HG03575 (cell line): ENCODE measurements around the gene IL12A.

Source experiments
- ATAC-seq: cut with Tn5 transposase; IDR thresholded peaks from one replicate; pipeline ENCODE4 v1.9.1; 2021; ENCODE audit not compliant: unreplicated experiment, insufficient number of reproducible peaks, low FRiP score; ENCODE audit errors: extremely low read depth

Gene IL12A

DNA sequence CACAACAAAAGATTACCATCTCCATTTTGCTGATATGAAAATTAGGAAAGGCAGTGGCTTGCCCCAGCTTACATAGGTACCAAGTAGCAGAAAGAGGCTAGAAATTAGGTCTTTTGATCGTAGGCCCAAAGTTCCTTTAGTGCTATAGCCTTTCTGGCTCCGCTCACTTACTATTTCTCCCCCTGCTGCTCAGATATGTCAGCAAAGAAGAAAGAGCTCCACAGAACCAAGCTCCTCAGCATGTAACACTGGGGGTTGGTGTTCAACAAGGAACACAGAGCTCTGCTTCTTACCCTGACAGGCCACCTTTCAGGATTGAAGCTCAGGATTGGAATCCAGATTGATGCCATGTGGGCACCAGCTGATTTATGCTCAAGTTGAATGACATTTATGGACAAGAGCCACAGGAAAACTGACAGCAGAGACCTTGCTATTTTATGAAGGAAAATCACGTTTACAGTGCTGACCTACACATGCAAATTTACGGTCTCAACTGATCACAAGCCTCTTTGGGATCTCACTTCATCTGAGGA is 6.1 kb upstream of the IL12A start:
- no peak for ATAC-seq

DNA sequence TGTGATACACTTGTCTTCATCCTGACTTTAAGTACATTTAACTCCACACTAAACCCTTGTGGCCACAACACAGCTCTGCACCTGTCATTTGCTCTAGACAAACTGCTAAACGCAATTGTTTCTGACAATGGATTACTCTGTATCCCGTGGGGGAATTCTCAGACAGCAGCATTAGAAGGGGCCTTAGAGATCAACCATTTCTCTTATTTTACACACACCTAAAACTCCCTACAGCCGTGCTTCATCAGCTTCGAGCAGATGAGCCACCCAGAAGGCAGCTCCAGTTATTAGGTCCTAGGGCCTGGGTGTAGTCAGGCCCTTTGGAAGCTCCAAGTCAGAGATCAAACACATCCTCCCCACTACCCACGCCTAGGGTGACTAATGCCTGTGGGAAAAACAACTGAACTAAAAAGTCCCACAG is 1.3 kb upstream of the IL12A start:
- no peak for ATAC-seq

DNA sequence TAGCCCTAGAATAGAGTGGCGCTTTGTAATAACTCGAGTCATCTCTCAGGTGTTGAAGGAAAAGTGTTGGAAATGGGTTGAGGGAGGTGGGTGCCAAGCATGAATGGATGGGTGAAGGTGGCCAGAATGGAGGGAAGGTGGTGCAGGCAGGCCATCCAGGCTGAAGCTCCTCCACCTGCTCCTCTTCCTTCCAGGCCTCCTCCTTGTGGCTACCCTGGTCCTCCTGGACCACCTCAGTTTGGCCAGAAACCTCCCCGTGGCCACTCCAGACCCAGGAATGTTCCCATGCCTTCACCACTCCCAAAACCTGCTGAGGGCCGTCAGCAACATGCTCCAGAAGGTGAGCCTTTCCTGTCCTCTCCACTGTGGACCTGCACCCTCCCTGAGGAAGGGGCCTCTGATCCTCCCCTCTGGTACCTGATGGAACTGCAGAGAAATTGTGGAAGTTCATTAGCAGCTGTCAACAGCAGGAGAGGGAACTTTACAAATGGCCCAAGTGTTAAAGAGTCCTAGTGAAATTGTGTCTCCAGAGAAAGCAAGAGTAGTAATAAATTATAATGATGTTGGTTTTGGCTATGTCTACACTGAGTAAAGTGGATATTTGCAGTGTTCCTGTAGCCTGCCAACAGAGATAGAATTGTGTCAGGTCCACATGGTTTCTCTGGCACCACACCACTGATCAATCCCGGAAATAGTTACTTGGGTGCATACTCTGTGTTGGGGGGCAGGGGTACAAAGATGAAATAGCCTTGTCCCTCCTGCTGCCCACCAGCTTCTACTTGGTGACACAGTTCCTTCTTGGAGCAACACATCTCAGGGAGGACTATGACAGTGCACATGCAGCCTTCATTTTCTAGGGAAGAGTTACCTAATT is 1.6 kb downstream of the IL12A start:
- ATAC-seq, result no peak

DNA sequence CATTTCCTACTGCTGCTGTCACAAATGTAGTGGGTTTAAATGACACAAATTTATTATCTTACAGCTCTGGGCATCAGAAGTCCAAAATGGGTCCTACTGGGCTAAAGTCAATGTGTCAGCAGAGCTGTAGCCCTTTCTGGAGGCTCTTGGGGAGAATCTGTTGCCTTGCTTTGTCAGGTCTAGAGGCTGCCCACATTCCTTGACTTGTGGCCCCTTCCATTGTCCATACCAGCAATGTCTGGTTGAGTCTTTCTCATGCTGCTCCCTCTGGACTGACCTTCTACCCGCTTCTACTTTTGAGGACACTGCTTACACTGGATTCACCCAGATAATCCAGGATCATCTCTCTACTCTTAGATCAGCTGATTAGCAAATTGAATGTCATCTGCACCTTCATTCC is 3.0 kb downstream of the IL12A start:
- ATAC-seq, result no peak

DNA sequence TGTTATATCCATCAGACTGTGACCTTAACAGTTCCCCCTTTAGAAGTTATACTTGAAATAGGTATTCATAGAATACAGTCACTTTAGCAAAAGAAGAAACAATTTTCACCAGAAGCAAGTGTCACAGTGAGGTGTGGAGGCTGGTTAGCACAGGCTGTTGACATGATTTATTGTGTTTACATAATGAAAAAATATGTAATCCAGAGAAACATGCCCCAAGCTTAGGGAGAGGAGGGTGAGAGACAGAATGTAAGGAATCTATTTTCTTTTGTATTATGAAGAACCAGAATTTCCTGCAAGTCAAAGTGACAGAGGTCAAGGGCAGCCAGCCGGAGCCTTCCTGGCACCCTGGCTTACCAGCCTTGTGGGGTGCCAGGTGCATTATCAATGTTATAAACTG is 4.0 kb downstream of the IL12A start:
- ATAC-seq, result no peak

DNA sequence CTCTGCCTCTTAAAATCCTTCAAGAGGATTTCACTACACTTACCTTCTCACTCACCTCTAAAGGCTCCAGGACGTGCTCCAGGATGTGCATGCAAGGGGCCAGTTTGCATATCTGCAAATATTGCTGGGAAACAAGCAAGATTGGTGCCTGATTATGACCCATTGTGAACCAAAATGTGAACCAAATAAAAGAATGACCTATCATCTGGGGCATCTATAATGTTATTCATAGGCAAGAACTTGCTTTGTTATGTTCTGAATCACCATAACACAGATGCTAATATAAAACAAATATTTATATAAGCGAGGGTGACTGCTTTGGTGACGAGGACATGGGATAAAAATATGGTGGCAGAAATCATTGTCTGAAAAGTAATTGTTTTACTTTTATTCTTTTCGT is 5.5 kb downstream of the IL12A start:
- no peak for ATAC-seq

DNA sequence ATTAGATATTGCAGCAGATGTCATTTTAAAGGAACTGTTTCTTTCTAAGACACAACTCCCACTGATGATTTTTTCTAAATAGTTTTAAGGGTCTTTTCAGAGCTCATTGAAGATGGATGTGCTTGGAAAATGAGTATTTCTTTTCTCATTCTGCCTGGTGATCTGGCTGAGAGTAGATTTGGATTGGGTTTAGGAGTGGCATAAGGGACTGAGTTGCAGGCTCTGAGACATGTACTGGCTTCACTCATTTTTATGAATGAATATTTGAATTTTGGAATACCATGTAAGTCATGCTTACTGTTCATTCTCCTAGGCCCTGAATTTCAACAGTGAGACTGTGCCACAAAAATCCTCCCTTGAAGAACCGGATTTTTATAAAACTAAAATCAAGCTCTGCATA is 6.5 kb downstream of the IL12A start:
- no peak for ATAC-seq

DNA sequence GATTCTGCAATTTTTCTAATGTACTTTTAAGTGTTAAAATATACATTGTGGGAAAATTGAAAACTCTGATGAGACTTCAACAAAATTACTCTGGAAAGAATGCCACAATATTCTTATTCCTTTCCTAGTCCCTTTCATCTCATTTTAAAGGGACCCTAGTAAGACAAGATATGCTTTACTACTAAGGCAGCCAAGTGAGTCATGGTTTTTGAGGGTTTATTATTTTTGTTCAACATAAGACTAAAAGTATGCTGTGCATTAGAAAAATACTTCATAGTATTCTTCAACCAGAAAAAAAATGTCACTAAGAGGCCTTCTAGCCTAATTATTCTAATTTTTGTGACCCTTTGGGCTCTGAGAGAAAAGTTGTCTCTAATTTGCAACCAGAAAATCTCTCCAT is 7.4 kb downstream of the IL12A start:
- no peak for ATAC-seq

DNA sequence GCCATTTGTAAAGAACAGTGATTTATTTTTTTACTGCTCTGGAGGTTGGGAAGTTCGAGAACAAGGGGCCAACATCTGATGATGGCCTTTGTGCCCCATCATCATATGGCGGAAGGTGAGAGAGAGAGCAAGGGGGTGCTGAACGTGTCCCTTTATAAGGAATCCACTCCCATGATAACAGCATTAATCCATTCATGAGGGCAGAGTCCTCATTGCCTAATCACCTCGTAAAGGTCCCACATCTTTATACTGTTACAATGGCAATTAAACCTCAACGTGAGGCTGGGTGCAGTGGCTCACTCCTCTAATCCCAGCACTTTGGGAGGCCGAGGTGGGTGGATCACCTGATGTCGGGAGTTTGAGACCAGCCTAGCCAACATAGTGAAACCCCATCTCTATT is 8.3 kb downstream of the IL12A start:
- ATAC-seq, result no peak

DNA sequence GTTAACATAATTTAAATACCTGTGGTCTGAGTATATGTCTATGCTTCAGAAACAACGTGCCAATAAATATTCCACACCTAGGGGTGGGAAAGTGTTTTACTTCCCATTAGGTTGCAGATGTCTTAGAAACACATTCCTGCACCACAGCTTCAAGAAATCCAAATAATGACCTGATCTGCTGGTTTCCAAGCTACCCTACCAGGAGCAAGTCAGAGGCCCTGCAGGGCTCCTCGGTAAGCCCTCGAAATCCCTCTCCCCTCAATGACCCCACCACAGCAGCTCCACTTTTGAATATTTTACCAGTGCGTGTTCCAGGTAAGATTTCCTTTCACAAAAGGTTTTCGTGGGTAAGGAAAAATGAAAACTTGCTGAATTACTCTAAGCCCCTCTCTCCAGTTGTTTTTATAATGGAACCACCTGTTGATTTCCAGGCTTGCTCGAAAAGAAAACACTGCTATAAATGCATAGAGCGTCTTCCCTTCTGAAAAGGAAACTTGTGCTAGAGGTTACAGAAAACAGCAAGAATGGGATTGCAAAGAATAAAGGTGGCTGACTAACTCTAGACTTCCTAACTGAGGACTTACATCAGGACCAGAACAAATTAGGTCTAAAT is 12.6 kb downstream of the IL12A start:
- no peak for ATAC-seq

DNA sequence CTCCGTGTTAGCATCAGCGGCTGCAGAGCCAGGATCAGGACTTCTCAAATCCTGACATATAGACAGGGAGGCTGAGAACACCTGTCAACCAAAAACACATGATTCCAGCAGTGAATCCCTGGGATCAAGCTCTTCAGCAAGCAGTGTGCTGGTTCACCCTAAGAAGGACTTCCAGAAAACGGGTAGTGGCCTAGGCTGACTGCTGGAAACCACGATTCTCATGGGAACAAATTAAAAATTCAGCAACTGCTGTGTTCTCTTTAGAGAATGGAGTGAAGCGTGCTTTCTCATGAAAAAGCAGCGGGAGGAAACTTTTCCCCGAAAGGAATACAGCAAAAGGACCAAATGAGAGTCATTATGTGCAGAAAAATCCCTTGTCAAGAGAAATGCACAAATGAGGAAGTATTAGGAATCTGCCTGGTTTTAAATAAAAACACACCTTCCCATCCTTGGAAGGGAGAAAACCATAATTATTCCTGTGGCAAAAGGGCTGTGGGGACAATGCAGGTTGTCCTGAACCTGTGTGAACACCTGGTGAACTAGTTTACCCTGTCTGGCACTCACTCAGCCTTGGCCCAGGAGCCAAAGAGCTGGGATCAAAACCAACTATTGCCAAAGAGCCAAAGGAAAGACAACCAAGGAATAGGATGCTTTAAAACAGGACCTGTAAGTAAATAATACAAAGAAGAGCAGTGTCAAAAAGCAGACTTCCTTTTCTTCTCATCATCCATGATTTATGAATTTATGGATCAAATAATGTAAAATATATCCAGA is 13.4 kb downstream of the IL12A start:
- ATAC-seq, result no peak

DNA sequence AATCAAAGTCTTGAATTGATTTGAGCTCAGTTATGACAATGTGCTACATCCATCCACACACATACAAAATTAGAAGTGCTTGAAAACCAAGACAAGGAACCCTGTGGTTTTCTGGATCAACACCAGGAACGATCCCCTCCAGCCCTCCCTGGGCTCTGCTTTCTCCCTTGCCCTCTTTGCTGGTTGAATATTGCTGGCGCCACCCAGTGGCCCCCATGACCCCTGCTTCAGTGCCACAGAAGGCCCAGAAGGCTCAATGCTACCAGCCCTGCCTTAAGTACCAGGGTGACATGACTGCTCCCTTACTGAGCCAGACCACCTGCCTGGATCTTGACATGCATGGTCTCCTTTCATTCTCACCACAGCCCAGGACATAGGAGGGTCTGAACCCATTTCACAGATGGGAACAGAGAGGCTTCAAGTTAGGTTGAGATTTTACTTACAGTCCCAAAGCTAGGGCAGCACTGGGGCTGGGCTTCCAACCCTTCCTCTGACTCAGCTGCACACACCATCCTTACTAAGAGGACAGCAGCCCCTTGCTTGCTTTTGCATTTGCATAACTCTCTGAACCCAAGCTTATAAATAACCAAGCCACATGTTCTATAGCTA is 15.0 kb downstream of the IL12A start:
- peak; percentile 46 for ATAC-seq

DNA sequence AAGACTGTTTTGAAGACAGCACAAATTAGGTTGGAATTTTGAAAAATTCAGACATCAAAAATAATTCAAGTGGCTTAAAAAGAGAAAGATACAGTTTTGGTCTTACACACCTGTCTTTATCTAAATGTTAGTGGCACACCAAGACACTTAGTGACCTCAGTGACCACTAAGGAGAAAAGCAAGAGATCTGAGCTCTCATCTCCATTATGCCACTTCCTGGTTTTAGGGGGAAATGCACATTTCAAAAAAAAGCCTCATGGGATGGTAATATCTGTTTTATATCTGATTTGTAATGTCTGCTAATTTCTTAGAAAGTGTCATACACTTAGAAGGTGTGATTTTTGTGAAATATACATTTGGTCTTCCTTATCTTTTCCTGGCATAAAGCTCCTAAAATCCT is 16.4 kb downstream of the IL12A start:
- ATAC-seq, result no peak

DNA sequence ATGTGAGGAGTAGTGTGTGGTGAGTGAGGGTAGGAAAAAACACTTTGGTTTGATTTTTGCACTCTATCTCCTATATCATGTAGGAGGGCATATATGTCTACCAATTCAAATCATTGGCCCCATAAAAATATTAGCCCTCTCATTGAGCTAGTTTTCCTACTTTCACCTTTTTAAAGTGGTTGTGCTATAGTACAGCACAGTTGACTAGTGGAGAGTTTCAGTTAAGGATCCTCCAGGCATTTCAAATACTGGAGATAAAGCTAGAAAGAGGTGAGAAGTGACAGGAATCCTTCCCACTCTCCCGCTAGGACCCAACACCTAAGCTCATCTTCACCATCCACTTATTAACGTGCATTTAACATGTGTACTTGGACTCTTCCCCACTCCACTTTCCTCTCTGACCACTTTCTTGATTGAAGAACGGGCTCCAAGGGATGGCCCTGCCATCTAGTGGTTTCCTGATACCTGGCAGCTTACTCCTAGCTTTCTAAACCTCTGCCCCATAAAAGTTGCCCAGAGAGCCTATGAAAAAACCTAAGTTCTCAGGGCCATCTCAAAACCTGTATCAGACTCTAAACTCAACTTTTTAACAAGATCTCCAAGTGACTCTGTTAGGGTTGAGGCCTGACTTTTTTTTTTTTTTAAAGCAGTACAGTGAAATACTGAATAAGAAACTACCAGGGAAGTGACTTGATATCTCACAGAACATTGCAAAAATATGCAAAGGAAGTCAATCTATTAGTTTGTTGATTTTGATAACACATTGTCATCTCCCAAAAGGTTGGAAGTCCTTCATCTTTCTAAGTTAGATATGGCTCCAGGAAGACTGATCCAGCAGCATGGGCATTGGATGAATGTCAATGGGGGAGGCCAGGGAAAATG is 17.9 kb downstream of the IL12A start:
- ATAC-seq, result no peak

DNA sequence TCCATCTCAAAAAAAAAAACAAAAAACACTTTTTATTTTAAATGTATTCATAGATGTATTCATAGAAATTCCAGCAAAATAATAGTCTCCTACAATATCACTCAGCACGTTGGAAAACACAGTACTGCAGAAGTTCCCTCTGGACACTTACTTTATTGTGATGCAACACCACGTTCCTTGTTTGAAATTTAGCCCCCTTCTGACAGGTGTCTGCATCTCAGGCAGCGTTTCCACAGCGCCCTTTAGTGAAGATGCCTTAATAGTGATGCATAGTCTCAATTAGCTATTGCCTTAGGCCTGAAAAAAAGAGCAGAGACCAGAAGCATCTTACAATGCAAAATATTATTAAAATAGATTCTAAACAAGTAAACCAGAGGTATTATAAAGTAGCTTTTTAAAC is 20.3 kb downstream of the IL12A start:
- ATAC-seq, result no peak

DNA sequence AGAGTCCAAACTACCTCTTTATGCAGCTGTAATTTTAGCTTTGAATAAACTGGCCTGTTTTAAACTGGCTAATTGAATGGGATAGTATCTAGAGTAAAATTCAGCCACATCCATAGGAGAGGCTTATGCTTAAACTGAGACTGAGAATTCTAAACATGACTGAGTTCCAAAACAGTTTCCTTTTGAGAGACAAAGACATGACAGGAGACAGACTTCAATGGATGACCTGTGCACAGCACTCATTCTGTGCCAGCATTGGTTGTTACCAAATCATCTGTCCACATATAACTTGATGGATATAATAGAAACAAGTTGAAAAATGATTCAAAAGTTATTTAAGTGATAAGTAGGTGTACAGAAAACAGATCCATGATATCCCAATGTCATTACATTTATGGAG is 20.9 kb downstream of the IL12A start:
- no peak for ATAC-seq

DNA sequence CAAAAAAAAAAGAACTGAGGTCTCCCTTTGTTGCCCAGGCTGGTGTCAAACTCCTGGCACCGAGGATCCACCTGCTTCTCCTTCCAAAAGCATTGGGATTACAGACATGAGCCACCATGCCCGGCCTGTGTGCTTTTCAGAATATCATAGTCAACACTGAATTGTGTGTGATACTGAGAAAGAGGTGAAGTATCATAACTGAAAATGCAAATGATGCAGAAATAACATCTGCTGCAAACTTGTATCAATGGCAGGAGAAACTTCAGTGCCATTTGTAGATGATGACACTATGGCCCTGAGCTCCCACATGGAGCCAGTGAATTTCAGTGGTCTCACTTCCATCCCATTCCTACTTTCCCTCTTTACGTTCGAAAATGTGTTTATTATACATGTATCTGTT is 21.9 kb downstream of the IL12A start:
- peak; percentile 46 for ATAC-seq

DNA sequence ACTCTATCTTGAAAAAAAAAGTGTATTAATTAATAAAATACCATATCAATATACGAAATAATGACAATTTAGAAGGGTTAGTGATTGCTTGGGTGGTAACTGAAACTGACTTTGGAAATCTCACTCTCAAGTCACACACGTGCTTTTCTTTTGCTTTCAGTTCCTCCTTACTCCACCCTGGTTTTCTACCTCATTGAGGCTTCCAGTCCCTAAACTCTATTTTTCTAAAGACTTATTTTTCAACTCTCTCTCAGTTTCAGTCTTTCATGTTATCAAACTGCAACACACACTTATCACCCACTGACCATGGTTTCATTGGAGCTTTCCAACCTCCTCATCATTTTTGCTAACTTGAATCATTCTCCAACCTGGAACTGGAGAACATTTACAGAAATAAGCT is 23.5 kb downstream of the IL12A start:
- ATAC-seq, result peak; percentile 77
